ENCODE data around the gene TP53I11.

TP53I11 gene

GRCh38 chr11:44955015-44955738, 4.5 kb upstream of the TP53I11 start:
- peak overlapping the region; percentile 17; the same call in 1 of the 2 replicates for H3K9ac ChIP-seq (ENCODE audit: low read depth, low read length)
- H3K9me3 ChIP-seq (ENCODE audit: insufficient read depth, low read depth, low read length), result no peaks in the 10 kb centered on the region
- 69% methylated on average over 5 of the region's 5 CpGs for WGBS
- H3K27ac ChIP-seq (ENCODE audit: low read depth, low read length), result no peak overlapping the region
- peaks cover 12% of the 10 kb centered on the region for H3K27me3 ChIP-seq (ENCODE audit: insufficient read depth, low read length)
- no peaks in the 10 kb centered on the region for H3K36me3 ChIP-seq (ENCODE audit: insufficient read depth, low read length)
- H3K4me3 ChIP-seq (ENCODE audit: low read length), result no peak overlapping the region
- H3K4me1 ChIP-seq (ENCODE audit: insufficient read depth, low read length), result peaks cover 40% of the 10 kb centered on the region

GRCh38 chr11:44954051-44954906, 3.6 kb upstream of the TP53I11 start:
- Histone ChIP-seq H3K4me1 (ENCODE audit: insufficient read depth, low read length) (peaks cover 32% of the 10 kb centered on the region), H3K36me3 (ENCODE audit: insufficient read depth, low read length) (no peaks in the 10 kb centered on the region), H3K27me3 (ENCODE audit: insufficient read depth, low read length) (peaks cover 12% of the 10 kb centered on the region), H3K9ac (ENCODE audit: low read depth, low read length) (peak overlapping the region; percentile 17; the same call in 1 of the 2 replicates), H3K9me3 (ENCODE audit: insufficient read depth, low read depth, low read length) (no peaks in the 10 kb centered on the region), H3K4me3 (ENCODE audit: low read length) (no peak overlapping the region), H3K27ac (ENCODE audit: low read depth, low read length) (no peak overlapping the region)
- 53% methylated on average over 12 of the region's 12 CpGs for WGBS

- Histone ChIP-seq H3K27ac (ENCODE audit: low read depth, low read length) (no peak overlapping the region), H3K36me3 (ENCODE audit: insufficient read depth, low read length) (no peaks in the 10 kb centered on the region), H3K27me3 (ENCODE audit: insufficient read depth, low read length) (peaks cover 11% of the 10 kb centered on the region), H3K9me3 (ENCODE audit: insufficient read depth, low read depth, low read length) (no peaks in the 10 kb centered on the region), H3K4me1 (ENCODE audit: insufficient read depth, low read length) (peaks cover 31% of the 10 kb centered on the region), H3K9ac (ENCODE audit: low read depth, low read length) (no peak overlapping the region), H3K4me3 (ENCODE audit: low read length) (no peak overlapping the region)
- 74% methylated on average over 3 of the region's 3 CpGs for WGBS
Observed at GRCh38 chr11:44952500-44953260, 2.0 kb upstream of the TP53I11 start.

- Histone ChIP-seq H3K9ac (ENCODE audit: low read depth, low read length) (no peak overlapping the region), H3K36me3 (ENCODE audit: insufficient read depth, low read length) (no peaks in the 10 kb centered on the region), H3K4me1 (ENCODE audit: insufficient read depth, low read length) (peaks cover 27% of the 10 kb centered on the region), H3K4me3 (ENCODE audit: low read length) (no peak overlapping the region), H3K27me3 (ENCODE audit: insufficient read depth, low read length) (peaks cover 5% of the 10 kb centered on the region; the same call in 1 of the 2 replicates), H3K9me3 (ENCODE audit: insufficient read depth, low read depth, low read length) (no peaks in the 10 kb centered on the region), H3K27ac (ENCODE audit: low read depth, low read length) (no peak overlapping the region)
- 36% methylated on average over 2 of the region's 2 CpGs for WGBS
Observed at GRCh38 chr11:44952082-44952481, 1.4 kb upstream of the TP53I11 start.

GRCh38 chr11:44950031-44950624, 555 bp downstream of the TP53I11 start:
- WGBS, result under 1% methylated on average over 63 of the region's 63 CpGs
- Histone ChIP-seq H3K9ac (ENCODE audit: low read depth, low read length) (peak overlapping the region; percentile 75), H3K4me1 (ENCODE audit: insufficient read depth, low read length) (peaks cover 15% of the 10 kb centered on the region), H3K27ac (ENCODE audit: low read depth, low read length) (peak overlapping the region; percentile 86), H3K27me3 (ENCODE audit: insufficient read depth, low read length) (no peaks in the 10 kb centered on the region), H3K9me3 (ENCODE audit: insufficient read depth, low read depth, low read length) (no peaks in the 10 kb centered on the region), H3K4me3 (ENCODE audit: low read length) (peak overlapping the region; percentile 73), H3K36me3 (ENCODE audit: insufficient read depth, low read length) (no peaks in the 10 kb centered on the region; the same call in 1 of the 2 replicates)

GRCh38 chr11:44949160-44950030, 1.3 kb downstream of the TP53I11 start:
- H3K9me3 ChIP-seq (ENCODE audit: insufficient read depth, low read depth, low read length), result no peaks in the 10 kb centered on the region
- no peaks in the 10 kb centered on the region for H3K27me3 ChIP-seq (ENCODE audit: insufficient read depth, low read length)
- 3% methylated on average over 57 of the region's 57 CpGs for WGBS
- H3K4me3 ChIP-seq (ENCODE audit: low read length), result peak overlapping the region; percentile 73
- H3K4me1 ChIP-seq (ENCODE audit: insufficient read depth, low read length), result peaks cover 15% of the 10 kb centered on the region
- peak overlapping the region; percentile 86 for H3K27ac ChIP-seq (ENCODE audit: low read depth, low read length)
- no peaks in the 10 kb centered on the region; the same call in 1 of the 2 replicates for H3K36me3 ChIP-seq (ENCODE audit: insufficient read depth, low read length)
- H3K9ac ChIP-seq (ENCODE audit: low read depth, low read length), result peak overlapping the region; percentile 75

- WGBS, result 84% methylated on average over 3 of the region's 3 CpGs
- H3K9me3 ChIP-seq (ENCODE audit: insufficient read depth, low read depth, low read length), result no peaks in the 10 kb centered on the region
- no peaks in the 10 kb centered on the region; the same call in 1 of the 2 replicates for H3K36me3 ChIP-seq (ENCODE audit: insufficient read depth, low read length)
- H3K27ac ChIP-seq (ENCODE audit: low read depth, low read length), result no peak overlapping the region
- no peak overlapping the region for H3K4me3 ChIP-seq (ENCODE audit: low read length)
- no peaks in the 10 kb centered on the region for H3K27me3 ChIP-seq (ENCODE audit: insufficient read depth, low read length)
- no peak overlapping the region for H3K9ac ChIP-seq (ENCODE audit: low read depth, low read length)
- peaks cover 18% of the 10 kb centered on the region for H3K4me1 ChIP-seq (ENCODE audit: insufficient read depth, low read length)
Observed at GRCh38 chr11:44948155-44948554, 2.5 kb downstream of the TP53I11 start.

- H3K36me3 ChIP-seq (ENCODE audit: insufficient read depth, low read length), result no peaks in the 10 kb centered on the region; the same call in 1 of the 2 replicates
- H3K4me1 ChIP-seq (ENCODE audit: insufficient read depth, low read length), result peaks cover 18% of the 10 kb centered on the region
- H3K9me3 ChIP-seq (ENCODE audit: insufficient read depth, low read depth, low read length), result no peaks in the 10 kb centered on the region
- no peak overlapping the region for H3K9ac ChIP-seq (ENCODE audit: low read depth, low read length)
- H3K4me3 ChIP-seq (ENCODE audit: low read length), result no peak overlapping the region
- 75% methylated on average over 7 of the region's 9 CpGs for WGBS
- H3K27me3 ChIP-seq (ENCODE audit: insufficient read depth, low read length), result no peaks in the 10 kb centered on the region
- H3K27ac ChIP-seq (ENCODE audit: low read depth, low read length), result no peak overlapping the region
Observed at GRCh38 chr11:44947114-44947513, 3.6 kb downstream of the TP53I11 start.

- WGBS, result 90% methylated on average over 12 of the region's 12 CpGs
- Histone ChIP-seq H3K4me3 (ENCODE audit: low read length) (no peak overlapping the region), H3K9ac (ENCODE audit: low read depth, low read length) (no peak overlapping the region), H3K27me3 (ENCODE audit: insufficient read depth, low read length) (no peaks in the 10 kb centered on the region), H3K9me3 (ENCODE audit: insufficient read depth, low read depth, low read length) (no peaks in the 10 kb centered on the region), H3K27ac (ENCODE audit: low read depth, low read length) (no peak overlapping the region), H3K4me1 (ENCODE audit: insufficient read depth, low read length) (peaks cover 18% of the 10 kb centered on the region), H3K36me3 (ENCODE audit: insufficient read depth, low read length) (no peaks in the 10 kb centered on the region; the same call in 1 of the 2 replicates)
Observed at GRCh38 chr11:44946263-44946662, 4.4 kb downstream of the TP53I11 start.

GRCh38 chr11:44945666-44946065, 5.0 kb downstream of the TP53I11 start:
- H3K4me3 ChIP-seq (ENCODE audit: low read length), result no peak overlapping the region
- H3K9ac ChIP-seq (ENCODE audit: low read depth, low read length), result no peak overlapping the region
- no peak overlapping the region for H3K27ac ChIP-seq (ENCODE audit: low read depth, low read length)
- H3K36me3 ChIP-seq (ENCODE audit: insufficient read depth, low read length), result no peaks in the 10 kb centered on the region; the same call in 1 of the 2 replicates
- peaks cover 18% of the 10 kb centered on the region for H3K4me1 ChIP-seq (ENCODE audit: insufficient read depth, low read length)
- H3K27me3 ChIP-seq (ENCODE audit: insufficient read depth, low read length), result no peaks in the 10 kb centered on the region
- 92% methylated on average over 11 of the region's 11 CpGs for WGBS
- H3K9me3 ChIP-seq (ENCODE audit: insufficient read depth, low read depth, low read length), result no peaks in the 10 kb centered on the region

All from HUES64 (cell line).